ENCODE measurements around the gene CUTC. TPM values are rescaled to one million over a fixed set of nuclear protein-coding genes. Genes with fewer than 3 reads are reported as not detected.

The CUTC gene
- total RNA-seq, 4 donors from 2014 or later: 10.3 to 27.4 (median 15.1) TPM

- no peak overlapping the region for H3K27ac ChIP-seq
- no peak for DNase-seq (ENCODE audit: low spot score in 2 of 2)
- H3K9me3 ChIP-seq: no peaks in the 10 kb centered on the region
- no peaks in the 10 kb centered on the region for H3K36me3 ChIP-seq
- no peak overlapping the region for H3K4me3 ChIP-seq
- no peaks in the 10 kb centered on the region for H3K4me1 ChIP-seq
- H3K27me3 ChIP-seq: no peaks in the 10 kb centered on the region
- TF ChIP-seq EP300 (IDR thresholded peaks at IDR 0.05) (no peak), POLR2A (IDR thresholded peaks at IDR 0.05) (no peak), POLR2AphosphoS5 (IDR thresholded peaks at IDR 0.05) (no peak)
- TF ChIP-seq, protein P1, sequence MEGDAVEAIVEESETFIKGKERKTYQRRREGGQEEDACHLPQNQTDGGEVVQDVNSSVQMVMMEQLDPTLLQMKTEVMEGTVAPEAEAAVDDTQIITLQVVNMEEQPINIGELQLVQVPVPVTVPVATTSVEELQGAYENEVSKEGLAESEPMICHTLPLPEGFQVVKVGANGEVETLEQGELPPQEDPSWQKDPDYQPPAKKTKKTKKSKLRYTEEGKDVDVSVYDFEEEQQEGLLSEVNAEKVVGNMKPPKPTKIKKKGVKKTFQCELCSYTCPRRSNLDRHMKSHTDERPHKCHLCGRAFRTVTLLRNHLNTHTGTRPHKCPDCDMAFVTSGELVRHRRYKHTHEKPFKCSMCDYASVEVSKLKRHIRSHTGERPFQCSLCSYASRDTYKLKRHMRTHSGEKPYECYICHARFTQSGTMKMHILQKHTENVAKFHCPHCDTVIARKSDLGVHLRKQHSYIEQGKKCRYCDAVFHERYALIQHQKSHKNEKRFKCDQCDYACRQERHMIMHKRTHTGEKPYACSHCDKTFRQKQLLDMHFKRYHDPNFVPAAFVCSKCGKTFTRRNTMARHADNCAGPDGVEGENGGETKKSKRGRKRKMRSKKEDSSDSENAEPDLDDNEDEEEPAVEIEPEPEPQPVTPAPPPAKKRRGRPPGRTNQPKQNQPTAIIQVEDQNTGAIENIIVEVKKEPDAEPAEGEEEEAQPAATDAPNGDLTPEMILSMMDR (IDR thresholded peaks at IDR 0.05): no peak
- 90% methylated on average over 4 of the region's 4 CpGs for WGBS
Observed at GRCh38 chr10:99798031-99798430, 66.0 kb downstream of the CUTC start.

DNA sequence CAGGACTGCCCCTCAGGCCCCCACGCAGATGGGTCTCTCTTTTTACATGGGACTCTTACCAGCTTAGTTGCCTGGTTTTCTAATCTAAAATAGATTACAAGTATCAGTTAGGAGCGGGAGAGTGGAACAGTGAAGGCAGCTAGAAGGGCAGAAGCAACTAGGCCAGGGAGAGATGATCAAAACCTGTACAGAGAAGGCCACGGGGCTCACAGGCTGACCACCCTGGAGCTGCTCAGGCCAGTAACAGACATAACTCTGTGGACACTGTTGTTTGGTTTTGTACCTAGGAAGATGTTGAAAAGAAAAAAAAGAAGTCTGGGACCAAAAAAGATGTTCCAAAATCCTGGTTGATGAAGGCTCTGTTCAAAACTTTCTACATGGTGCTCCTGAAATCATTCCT lies 66.9 kb downstream of the CUTC start:
- WGBS: 87% methylated on average over 3 of the region's 3 CpGs
- H3K27ac ChIP-seq: no peak overlapping the region
- H3K27me3 ChIP-seq: no peaks in the 10 kb centered on the region
- no peak for DNase-seq (ENCODE audit: low spot score in 2 of 2)
- no peak for TF ChIP-seq POLR2AphosphoS5 (IDR thresholded peaks at IDR 0.05)
- TF ChIP-seq, protein P1 (IDR thresholded peaks at IDR 0.05): no peak
- TF ChIP-seq EP300 (IDR thresholded peaks at IDR 0.05): no peak
- TF ChIP-seq POLR2A (IDR thresholded peaks at IDR 0.05): no peak
- H3K9me3 ChIP-seq: no peaks in the 10 kb centered on the region
- no peaks in the 10 kb centered on the region for H3K36me3 ChIP-seq
- H3K4me3 ChIP-seq: no peak overlapping the region
- no peaks in the 10 kb centered on the region for H3K4me1 ChIP-seq

DNA sequence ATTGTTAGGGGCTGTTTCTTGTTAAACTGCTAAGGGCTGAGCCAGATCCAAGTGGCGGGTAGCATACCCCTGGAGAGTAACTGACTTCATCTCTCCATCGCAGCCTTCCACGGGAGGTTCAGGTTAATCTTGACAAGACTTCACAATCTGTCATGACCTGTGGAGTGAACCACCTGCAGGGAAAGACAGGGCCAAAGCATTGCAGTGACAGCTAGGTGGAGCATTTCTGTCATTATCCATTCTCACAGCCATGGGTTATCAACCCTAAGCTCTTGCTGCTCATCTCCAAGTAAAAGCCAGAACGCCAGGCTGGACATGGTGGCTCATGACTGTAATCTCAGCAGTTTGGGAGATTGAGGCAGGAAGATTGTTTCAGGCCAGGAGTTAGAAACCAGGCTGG lies 67.6 kb downstream of the CUTC start:
- DNase-seq (ENCODE audit: low spot score in 2 of 2): no peak
- Histone ChIP-seq H3K4me3 (no peak overlapping the region), H3K36me3 (no peaks in the 10 kb centered on the region), H3K27me3 (no peaks in the 10 kb centered on the region), H3K27ac (no peak overlapping the region), H3K4me1 (no peaks in the 10 kb centered on the region), H3K9me3 (no peaks in the 10 kb centered on the region)
- TF ChIP-seq POLR2AphosphoS5 (IDR thresholded peaks at IDR 0.05) (no peak), EP300 (IDR thresholded peaks at IDR 0.05) (no peak), POLR2A (IDR thresholded peaks at IDR 0.05) (no peak)
- TF ChIP-seq, protein P1 (IDR thresholded peaks at IDR 0.05): no peak
- WGBS: 94% methylated on average over 4 of the region's 4 CpGs

- no peaks in the 10 kb centered on the region for H3K27me3 ChIP-seq
- DNase-seq (ENCODE audit: low spot score in 2 of 2): no peak
- H3K27ac ChIP-seq: no peak overlapping the region
- WGBS: 94% methylated on average over 3 of the region's 3 CpGs
- H3K36me3 ChIP-seq: no peaks in the 10 kb centered on the region
- TF ChIP-seq POLR2A (IDR thresholded peaks at IDR 0.05): no peak
- no peaks in the 10 kb centered on the region for H3K4me1 ChIP-seq
- no peak overlapping the region for H3K4me3 ChIP-seq
- H3K9me3 ChIP-seq: no peaks in the 10 kb centered on the region
Observed at GRCh38 chr10:99804471-99804870, 72.4 kb downstream of the CUTC start.

DNA sequence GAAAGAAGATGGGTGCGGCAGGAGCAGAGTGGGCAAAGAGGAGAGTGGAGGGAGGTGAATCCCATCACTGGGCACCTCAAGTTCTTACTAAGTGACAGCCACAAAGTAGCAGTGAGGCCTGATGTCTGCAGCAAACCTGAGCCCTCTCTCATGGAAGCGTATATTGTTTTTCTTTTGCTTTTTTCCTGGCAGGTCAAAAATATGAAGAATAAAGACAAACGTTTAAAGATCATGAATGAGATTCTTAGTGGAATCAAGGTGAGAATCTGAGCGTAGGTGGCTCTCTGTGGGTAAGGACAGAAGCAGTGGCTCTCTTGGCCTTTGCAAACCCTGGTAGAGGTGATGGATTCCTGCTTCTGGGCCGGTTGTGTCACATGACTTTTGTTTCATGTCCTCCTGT lies 73.2 kb downstream of the CUTC start:
- 88% methylated on average over 5 of the region's 5 CpGs for WGBS
- no peaks in the 10 kb centered on the region for H3K9me3 ChIP-seq
- DNase-seq (ENCODE audit: low spot score in 2 of 2): no peak
- no peaks in the 10 kb centered on the region for H3K27me3 ChIP-seq
- H3K27ac ChIP-seq: no peak overlapping the region
- H3K36me3 ChIP-seq: no peaks in the 10 kb centered on the region
- no peak overlapping the region for H3K4me3 ChIP-seq
- H3K4me1 ChIP-seq: peaks cover 3% of the 10 kb centered on the region
- TF ChIP-seq, protein P1 (IDR thresholded peaks at IDR 0.05): no peak
- TF ChIP-seq EP300 (IDR thresholded peaks at IDR 0.05) (no peak), POLR2A (IDR thresholded peaks at IDR 0.05) (no peak), POLR2AphosphoS5 (IDR thresholded peaks at IDR 0.05) (no peak)

Other genes with a start within 250 kb of the CUTC start
- gene NKX2-3, start 199.3 kb upstream of the CUTC start, total RNA-seq: not detected
- 10 to 100 TPM; 37.0 to 69.4 (median 42.2) TPM for gene SLC25A28, start 111.8 kb upstream of the CUTC start, total RNA-seq
- gene ENTPD7, start 72.7 kb upstream of the CUTC start, total RNA-seq: 10 to 100 TPM in 2 of 4 donors, 1 to 10 TPM in 2; 9.6 to 13.5 (median 10.0) TPM
- 10 to 100 TPM; 20.2 to 30.1 (median 25.6) TPM for gene COX15, start 107 bp upstream of the CUTC start, total RNA-seq
- 1 to 10 TPM; 1.4 to 4.4 (median 2.7) TPM for gene ABCC2, start 50.4 kb downstream of the CUTC start, total RNA-seq

Measured in suprapubic skin (tissue), 4 donors.